ENCODE results near the gene PCYOX1L. TPM values are rescaled to one million over a fixed set of nuclear protein-coding genes. Genes with fewer than 3 reads are reported as not detected.

The PCYOX1L gene
- total RNA-seq, 1 experiment from 2014 or later, result 15.9 TPM

DNA sequence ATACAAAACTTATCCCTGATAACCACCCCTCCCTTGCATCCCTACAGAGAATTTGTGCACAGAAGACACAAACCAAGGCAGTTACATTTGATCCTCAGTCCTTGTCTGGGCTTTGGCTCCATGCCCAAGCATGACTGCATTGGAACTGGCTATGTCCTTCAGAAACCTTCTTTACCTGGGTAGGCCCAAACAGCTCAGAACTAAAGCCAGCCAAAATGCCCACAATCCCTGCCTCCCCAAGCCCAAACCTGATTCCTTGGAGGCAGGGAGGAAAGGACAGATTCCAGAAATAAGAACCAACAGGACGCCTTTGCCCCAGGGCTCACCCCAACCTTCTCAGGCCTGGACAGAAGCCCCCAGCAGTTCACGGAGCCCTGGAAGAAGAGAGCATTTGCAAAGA lies 13.0 kb downstream of the PCYOX1L start:
- TF ChIP-seq, protein P1, sequence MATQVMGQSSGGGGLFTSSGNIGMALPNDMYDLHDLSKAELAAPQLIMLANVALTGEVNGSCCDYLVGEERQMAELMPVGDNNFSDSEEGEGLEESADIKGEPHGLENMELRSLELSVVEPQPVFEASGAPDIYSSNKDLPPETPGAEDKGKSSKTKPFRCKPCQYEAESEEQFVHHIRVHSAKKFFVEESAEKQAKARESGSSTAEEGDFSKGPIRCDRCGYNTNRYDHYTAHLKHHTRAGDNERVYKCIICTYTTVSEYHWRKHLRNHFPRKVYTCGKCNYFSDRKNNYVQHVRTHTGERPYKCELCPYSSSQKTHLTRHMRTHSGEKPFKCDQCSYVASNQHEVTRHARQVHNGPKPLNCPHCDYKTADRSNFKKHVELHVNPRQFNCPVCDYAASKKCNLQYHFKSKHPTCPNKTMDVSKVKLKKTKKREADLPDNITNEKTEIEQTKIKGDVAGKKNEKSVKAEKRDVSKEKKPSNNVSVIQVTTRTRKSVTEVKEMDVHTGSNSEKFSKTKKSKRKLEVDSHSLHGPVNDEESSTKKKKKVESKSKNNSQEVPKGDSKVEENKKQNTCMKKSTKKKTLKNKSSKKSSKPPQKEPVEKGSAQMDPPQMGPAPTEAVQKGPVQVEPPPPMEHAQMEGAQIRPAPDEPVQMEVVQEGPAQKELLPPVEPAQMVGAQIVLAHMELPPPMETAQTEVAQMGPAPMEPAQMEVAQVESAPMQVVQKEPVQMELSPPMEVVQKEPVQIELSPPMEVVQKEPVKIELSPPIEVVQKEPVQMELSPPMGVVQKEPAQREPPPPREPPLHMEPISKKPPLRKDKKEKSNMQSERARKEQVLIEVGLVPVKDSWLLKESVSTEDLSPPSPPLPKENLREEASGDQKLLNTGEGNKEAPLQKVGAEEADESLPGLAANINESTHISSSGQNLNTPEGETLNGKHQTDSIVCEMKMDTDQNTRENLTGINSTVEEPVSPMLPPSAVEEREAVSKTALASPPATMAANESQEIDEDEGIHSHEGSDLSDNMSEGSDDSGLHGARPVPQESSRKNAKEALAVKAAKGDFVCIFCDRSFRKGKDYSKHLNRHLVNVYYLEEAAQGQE (IDR thresholded peaks at IDR 0.05; ENCODE audit: low read depth), result no peak
- no peak for TF ChIP-seq ELF1 (IDR thresholded peaks at IDR 0.05; ENCODE audit: borderline replicate concordance, low read depth)
- TF ChIP-seq ZFX (IDR thresholded peaks at IDR 0.05), result no peak
- TF ChIP-seq ZNF274 (IDR thresholded peaks at IDR 0.05; ENCODE audit: low read depth, low read length), result no peak
- TF ChIP-seq YY1 (IDR thresholded peaks at IDR 0.05; ENCODE audit: extremely low read depth, insufficient replicate concordance, low read depth, low read length), result no peak
- TF ChIP-seq POLR2A (IDR thresholded peaks at IDR 0.05; ENCODE audit: borderline replicate concordance, extremely low read depth, insufficient read depth, insufficient read length), result no peak
- TF ChIP-seq FOSL1 (IDR thresholded peaks at IDR 0.05; ENCODE audit: low read depth), result no peak
- no peak for TF ChIP-seq JUND (IDR thresholded peaks at IDR 0.05)
- TF ChIP-seq, protein P2, sequence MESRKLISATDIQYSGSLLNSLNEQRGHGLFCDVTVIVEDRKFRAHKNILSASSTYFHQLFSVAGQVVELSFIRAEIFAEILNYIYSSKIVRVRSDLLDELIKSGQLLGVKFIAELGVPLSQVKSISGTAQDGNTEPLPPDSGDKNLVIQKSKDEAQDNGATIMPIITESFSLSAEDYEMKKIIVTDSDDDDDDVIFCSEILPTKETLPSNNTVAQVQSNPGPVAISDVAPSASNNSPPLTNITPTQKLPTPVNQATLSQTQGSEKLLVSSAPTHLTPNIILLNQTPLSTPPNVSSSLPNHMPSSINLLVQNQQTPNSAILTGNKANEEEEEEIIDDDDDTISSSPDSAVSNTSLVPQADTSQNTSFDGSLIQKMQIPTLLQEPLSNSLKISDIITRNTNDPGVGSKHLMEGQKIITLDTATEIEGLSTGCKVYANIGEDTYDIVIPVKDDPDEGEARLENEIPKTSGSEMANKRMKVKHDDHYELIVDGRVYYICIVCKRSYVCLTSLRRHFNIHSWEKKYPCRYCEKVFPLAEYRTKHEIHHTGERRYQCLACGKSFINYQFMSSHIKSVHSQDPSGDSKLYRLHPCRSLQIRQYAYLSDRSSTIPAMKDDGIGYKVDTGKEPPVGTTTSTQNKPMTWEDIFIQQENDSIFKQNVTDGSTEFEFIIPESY (IDR thresholded peaks at IDR 0.05; ENCODE audit: extremely low read depth, insufficient replicate concordance, low read length), result no peak
- TF ChIP-seq CEBPB (IDR thresholded peaks at IDR 0.05; ENCODE audit: low read depth), result no peak
- no peak for TF ChIP-seq SP1 (IDR thresholded peaks at IDR 0.05; ENCODE audit: low read depth)
- TF ChIP-seq SIN3A (IDR thresholded peaks at IDR 0.05; ENCODE audit: low read depth), result no peak
- TF ChIP-seq SRF (IDR thresholded peaks at IDR 0.05; ENCODE audit: low read depth), result no peak
- no peak for TF ChIP-seq EZH2 (IDR thresholded peaks at IDR 0.05)
- no peak for TF ChIP-seq RAD21 (IDR thresholded peaks at IDR 0.05; ENCODE audit: low read depth)
- no peak for TF ChIP-seq TCF7L2 (IDR thresholded peaks at IDR 0.05; ENCODE audit: borderline replicate concordance, extremely low read depth, insufficient read depth, insufficient read length)
- TF ChIP-seq EGR1 (IDR thresholded peaks at IDR 0.05; ENCODE audit: low read depth), result no peak
- TF ChIP-seq, protein P3, sequence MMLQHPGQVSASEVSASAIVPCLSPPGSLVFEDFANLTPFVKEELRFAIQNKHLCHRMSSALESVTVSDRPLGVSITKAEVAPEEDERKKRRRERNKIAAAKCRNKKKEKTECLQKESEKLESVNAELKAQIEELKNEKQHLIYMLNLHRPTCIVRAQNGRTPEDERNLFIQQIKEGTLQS (IDR thresholded peaks at IDR 0.05), result no peak
- no peak overlapping the region for H3K4me3 ChIP-seq (replicated peaks in 1 of 2; ENCODE audit: low read depth in 1 of 2, low read length in 2 of 2)
- no peak overlapping the region for H2AFZ ChIP-seq (ENCODE audit: low read depth, low read length, poor library complexity, severe bottlenecking)
- H3K9me3 ChIP-seq (ENCODE audit: control insufficient read depth in 1 of 2, insufficient read depth in 1 of 2, low read depth in 1 of 2, low read length in 2 of 2), result no peaks in the 10 kb centered on the region
- no peaks in the 10 kb centered on the region for H3K27me3 ChIP-seq (ENCODE audit: insufficient read depth, low read length)
- POLR2A ChIA-PET, result no interaction called here
- H3K4me1 ChIP-seq (ENCODE audit: control insufficient read depth in 1 of 2, insufficient read depth in 2 of 2, low read length in 2 of 2), result peaks cover 4 to 9% of the 10 kb centered on the region in 2 experiments; a peak in 3 of 4 replicates
- no peaks in the 10 kb centered on the region for H3K79me2 ChIP-seq (ENCODE audit: insufficient read depth, low read length)
- DNase-seq (ENCODE audit: low read depth, low spot score) (no peak), ATAC-seq (no peak)
- H3K9me2 ChIP-seq (ENCODE audit: insufficient read depth), result no peaks in the 10 kb centered on the region
- H4K20me1 ChIP-seq (ENCODE audit: insufficient read depth), result no peaks in the 10 kb centered on the region
- intact Hi-C loops (cut with micrococcal nuclease), result loop anchor here (1.0 kb wide), 1 partner anchor 54 kb away; no protein-coding TSS in a partner anchor
- no peaks in the 10 kb centered on the region for H3K36me3 ChIP-seq (ENCODE audit: control insufficient read depth in 1 of 2, insufficient read depth in 2 of 2, low read length in 2 of 2)
- H3K9ac ChIP-seq (ENCODE audit: low read length), result no peak overlapping the region
- CTCF ChIA-PET, result interaction anchor here (1.0 to 3.7 kb wide), 7 partner anchors 9 to 90 kb away, joined by 3 to 22 read pairs (median 4); partner anchors contain the start of gene PCYOX1L
- RAD21 ChIA-PET (ENCODE audit: low non-redundant PET in 1 of 2, low total read pairs in 2 of 2, uncharacterized antibody in 2 of 2, unreplicated experiment in 2 of 2), result no interaction called here
- no peak overlapping the region for H3K4me2 ChIP-seq (ENCODE audit: low read length)
- H3K27ac ChIP-seq (ENCODE audit: low read depth, low read length), result no peak overlapping the region
- no TSS peak for BruUV-seq (replicated peaks)
